HG03280 (cell line): ENCODE data around the gene LRCH1.
A peak's percentile ranks its signal among the peaks of the same experiment; 100 is the strongest.
"Not testable (repeated sequence)": the region's sequence is repeated elsewhere in the genome, so short reads cannot be mapped to it uniquely, and the experiment has no call there.

ENCODE experiments used
- ATAC-seq: cut with Tn5 transposase; IDR thresholded peaks from one replicate; pipeline ENCODE4 v1.9.1; 2021; ENCODE audit warnings: mild to moderate bottlenecking, moderate library complexity; ENCODE audit not compliant: unreplicated experiment

The LRCH1 gene

GRCh38 chr13:46738766-46739165 is 185.8 kb downstream of the LRCH1 start:
- ATAC-seq = no peak

DNA sequence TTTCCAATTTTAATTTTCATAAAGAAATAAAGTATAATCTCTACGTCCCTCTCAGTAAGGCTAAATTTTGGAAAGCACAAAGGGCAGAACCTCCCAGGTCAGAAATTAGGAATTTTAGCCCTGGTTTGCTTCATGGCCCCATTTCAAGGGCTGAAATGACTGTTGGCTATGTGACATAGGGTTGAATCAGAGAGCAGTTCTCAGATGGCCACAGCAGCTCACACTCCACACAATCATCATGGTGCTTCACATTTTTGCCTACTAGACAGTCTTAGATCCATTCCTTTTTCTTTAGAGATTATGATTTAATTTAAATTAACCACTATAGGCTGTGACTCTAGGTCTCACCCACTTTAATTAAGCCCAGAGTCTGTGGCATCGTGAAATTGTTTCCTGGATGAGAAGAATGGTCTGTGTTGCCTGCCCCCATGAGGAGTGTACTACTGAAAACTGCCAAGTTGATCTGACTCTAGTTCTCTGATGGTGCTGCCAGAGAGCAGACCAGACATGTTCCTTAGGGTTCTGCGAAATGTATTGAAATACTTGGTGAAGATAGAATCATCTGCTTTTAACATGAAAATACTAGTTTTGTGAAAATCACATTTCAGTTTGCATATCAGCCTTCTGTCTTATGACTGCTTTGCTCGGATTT is 186.6 kb downstream of the LRCH1 start:
- no peak for ATAC-seq

DNA sequence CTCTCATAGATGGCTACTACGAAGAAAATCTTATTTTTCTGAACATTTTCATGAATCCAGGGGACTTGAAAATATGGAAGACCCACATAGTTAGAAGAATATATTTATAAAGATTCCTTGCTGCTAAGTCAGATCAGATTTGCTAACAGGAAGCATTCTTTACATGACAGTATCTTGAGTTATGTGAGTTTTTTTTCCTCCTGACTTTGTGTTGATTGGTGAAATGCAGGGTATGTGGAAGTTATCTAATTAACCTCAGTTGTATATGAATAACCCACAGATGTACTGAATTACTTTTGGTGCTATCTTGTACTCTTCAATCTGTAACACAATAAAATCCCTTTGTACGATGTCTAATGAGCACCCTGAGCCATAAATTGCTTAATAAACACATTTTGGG is 190.2 kb downstream of the LRCH1 start:
- no peak for ATAC-seq

GRCh38 chr13:46745062-46745461 is 192.1 kb downstream of the LRCH1 start:
- ATAC-seq = no peak

- no peak for ATAC-seq
Measured at GRCh38 chr13:46745706-46746105, 192.7 kb downstream of the LRCH1 start.

- ATAC-seq = no peak
Measured at GRCh38 chr13:46747031-46747820, 194.3 kb downstream of the LRCH1 start.

- no peak for ATAC-seq
Measured at GRCh38 chr13:46748300-46748699, 195.3 kb downstream of the LRCH1 start.

GRCh38 chr13:46749951-46750350 is 197.0 kb downstream of the LRCH1 start:
- ATAC-seq = no peak

- ATAC-seq = peak; percentile 64
Measured at GRCh38 chr13:46751811-46752635, 199.1 kb downstream of the LRCH1 start.

DNA sequence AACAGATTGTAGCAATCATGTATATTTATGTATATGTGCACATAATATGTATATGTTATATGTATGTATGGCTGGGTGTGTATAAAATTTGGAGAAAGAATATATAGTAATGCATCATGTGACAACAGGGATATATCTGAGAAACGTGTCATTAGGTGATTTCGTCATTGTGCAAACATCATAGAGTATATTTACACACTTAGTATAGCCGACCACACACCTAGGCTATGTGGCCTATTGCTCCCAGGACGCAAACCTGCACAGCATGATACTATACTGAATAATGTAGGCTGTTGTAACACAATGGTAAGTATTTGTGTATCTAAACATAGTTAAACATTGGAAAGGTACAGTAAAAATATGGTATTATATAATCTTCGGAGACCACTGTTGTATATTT is 200.2 kb downstream of the LRCH1 start:
- no peak for ATAC-seq

- no peak for ATAC-seq
Measured at GRCh38 chr13:46753917-46754316, 200.9 kb downstream of the LRCH1 start.

DNA sequence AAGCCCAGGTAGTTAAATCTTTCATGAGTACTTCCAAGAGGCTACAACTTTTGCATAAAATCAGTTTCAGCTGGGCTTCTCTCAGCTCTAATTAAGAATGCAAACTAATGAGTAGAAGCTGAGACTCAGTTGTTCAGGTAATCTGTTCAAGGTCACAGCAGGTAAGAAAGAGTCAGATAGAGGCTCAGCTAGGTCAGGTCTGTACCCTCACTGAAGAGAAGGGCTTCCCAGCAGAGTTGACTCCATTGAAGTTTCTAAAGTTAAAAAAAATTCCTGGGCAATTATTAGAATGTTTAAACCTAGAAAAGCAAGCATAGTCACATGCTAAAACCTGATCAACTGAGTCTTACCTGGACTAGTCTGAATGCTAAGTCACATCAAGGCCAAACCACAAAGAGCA is 201.8 kb downstream of the LRCH1 start:
- ATAC-seq = no peak

DNA sequence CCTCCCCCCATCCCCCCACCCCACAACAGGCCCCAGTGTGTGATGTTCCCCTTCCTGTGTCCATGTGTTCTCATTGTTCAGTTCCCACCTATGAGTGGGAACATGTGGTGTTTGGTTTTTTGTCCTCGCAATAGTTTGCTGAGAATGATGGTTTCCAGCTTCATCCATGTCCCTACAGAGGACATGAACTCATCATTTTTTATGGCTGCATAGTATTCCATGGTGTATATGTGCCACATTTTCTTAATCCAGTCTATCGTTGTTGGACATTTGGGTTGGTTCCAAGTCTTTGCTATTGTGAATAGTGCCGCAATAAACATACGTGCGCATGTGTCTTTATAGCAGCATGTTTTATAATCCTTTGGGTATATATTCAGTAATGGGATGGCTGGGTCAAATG is 202.5 kb downstream of the LRCH1 start:
- ATAC-seq = not testable (repeated sequence)

- ATAC-seq = no peak
Measured at GRCh38 chr13:46756977-46757376, 204.0 kb downstream of the LRCH1 start.

- no peak for ATAC-seq
Measured at GRCh38 chr13:46757640-46758039, 204.7 kb downstream of the LRCH1 start.

- no peak for ATAC-seq
Measured at GRCh38 chr13:46759846-46760245, 206.9 kb downstream of the LRCH1 start.

DNA sequence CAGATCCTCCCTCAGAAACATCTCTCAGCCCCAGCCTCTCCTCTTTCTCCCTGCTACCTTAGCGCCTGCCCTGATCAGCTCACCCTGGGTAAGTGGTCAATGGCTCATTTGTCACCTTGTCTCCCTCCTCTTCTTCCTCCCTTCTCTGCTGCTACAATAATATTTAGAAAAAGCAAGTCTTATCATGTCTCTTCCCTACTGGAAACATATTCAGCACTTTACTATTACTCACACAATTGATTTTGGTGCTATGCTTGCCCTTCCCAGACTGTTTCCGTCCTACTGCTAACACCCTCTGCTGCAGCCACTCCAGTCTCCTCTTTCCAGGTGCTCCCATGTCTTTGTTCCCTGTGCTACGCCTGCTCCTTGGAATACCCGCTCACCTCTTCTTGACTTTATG is 208.2 kb downstream of the LRCH1 start:
- ATAC-seq = no peak

DNA sequence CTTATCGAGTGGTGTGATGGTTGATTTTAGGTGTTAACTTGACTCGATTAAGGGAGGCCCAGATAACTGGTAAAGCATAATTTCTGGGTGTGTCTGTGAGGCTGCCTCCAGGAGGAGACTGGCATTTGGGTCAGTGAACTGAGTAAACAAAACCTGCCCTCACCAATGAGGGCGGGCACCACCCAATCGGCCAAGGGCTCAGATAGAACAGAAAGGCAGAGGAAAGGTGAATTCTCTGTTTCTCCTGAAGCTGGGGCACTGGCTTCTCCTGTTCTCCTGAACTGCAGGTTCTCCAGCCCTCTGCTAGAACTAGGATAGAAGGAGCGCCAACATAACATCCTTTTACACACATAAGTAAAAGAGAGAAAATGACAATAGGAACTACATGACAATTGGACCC is 208.9 kb downstream of the LRCH1 start:
- no peak for ATAC-seq

DNA sequence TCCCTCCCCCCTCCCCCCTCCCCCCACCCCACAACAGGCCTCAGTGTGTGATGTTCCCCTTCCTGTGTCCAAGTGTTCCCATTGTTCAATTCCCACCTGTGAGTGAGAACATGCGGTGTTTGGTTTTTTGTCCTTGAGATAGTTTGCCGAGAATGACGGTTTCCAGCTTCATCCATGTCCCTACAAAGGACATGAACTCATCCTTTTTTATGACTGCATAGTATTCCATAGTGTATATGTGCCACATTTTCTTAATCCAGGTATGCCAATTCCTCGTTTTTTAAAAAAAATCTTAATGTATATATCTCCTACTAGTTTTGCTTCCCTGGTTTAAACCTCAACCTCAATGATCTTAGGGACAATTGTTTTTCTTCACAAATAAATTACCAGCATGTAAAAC is 217.0 kb downstream of the LRCH1 start:
- ATAC-seq = not testable (repeated sequence)

- no peak for ATAC-seq
Measured at GRCh38 chr13:46771693-46772092, 218.7 kb downstream of the LRCH1 start.

DNA sequence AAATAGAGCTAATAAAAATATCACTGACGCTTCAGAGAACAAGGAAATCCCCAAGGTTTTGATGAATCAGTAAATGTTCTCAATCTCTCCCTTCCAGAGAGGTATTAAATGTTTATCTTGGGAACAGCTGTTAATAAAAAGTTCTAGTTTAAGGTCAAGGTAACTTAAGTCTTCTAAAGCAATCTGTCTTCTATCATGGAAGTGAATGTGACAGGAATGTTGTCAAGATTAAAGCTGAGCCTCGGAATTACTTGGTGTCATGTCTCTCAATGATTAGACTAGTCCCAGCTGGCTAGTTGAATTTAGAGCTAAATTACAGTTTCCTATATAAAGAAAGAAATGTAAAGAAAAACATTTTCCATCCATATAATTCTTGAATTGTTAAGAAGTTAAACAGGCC is 220.6 kb downstream of the LRCH1 start:
- ATAC-seq = no peak
